ENCODE data around the gene IL36A. TPM values are rescaled to one million over a fixed set of nuclear protein-coding genes. Genes with fewer than 3 reads are reported as not detected.

The IL36A gene
- polyA plus RNA-seq, 1 of the 3 experiments (the other 2 are of a cell fraction), result not detected

DNA sequence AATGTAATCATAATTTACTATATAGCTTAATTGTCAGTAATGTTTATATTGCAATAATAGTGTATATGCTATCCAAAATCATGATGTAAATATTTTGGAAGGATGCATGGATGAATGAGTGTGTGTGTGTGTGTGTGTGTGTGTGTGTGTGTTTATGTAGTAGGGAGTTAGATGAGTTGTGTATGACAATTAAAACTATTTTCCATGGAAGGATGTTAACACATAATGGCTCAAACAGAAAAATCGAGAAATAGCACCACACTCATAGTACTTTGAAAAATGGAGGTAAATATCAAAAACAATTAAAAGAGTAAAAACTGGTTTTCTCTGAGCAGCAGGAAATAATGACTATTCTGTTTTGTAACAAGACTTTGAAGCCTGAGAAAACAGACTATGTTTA is 8.1 kb upstream of the IL36A start:
- no peak for DNase-seq

More for the DNA sequence above, 8.1 kb upstream of the IL36A start:
- ChIA-PET POLR2A (no interaction called here), CTCF (no interaction called here)
- Histone ChIP-seq H3K9me2 (no peaks in the 10 kb centered on the region), H3K36me3 (replicated peaks in 1 of 2; ENCODE audit: control insufficient read depth in 1 of 2, insufficient read depth in 2 of 2, low read length in 1 of 2) (no peaks in the 10 kb centered on the region), H3K27me3 (ENCODE audit: insufficient read depth) (no peaks in the 10 kb centered on the region; the same call in 1 of the 2 replicates), H3K4me1 (ENCODE audit: control insufficient read depth in 1 of 2, insufficient read depth in 2 of 2, low read depth in 1 of 2, low read length in 1 of 2) (no peaks in the 10 kb centered on the region), H3K4me2 (no peak overlapping the region), H2AFZ (ENCODE audit: low read depth) (no peak overlapping the region), H3K79me2 (ENCODE audit: insufficient read depth) (no peaks in the 10 kb centered on the region; the same call in 1 of the 2 replicates), H3F3A (replicated peaks; ENCODE audit: insufficient read depth) (no peaks in the 10 kb centered on the region), H3K9me3 (no peaks in the 10 kb centered on the region), H4K20me1 (ENCODE audit: insufficient read depth) (no peaks in the 10 kb centered on the region), H3K4me3 (ENCODE audit: low read depth in 2 of 2, low read length in 1 of 2) (no peak overlapping the region), H3K27ac (ENCODE audit: low read depth in 2 of 2, low read length in 1 of 2) (no peak overlapping the region), H3K9ac (no peak overlapping the region)
- WGBS (ENCODE audit: low lambda C conversion rate), result 0% methylated on average over 1 of the region's 1 CpG
- TF ChIP-seq RXRA (IDR thresholded peaks at IDR 0.05; ENCODE audit: borderline replicate concordance, low read depth) (no peak), NFIC (IDR thresholded peaks at IDR 0.05; ENCODE audit: borderline replicate concordance) (no peak), GATA2 (CRISPR knock-in tag; IDR thresholded peaks at IDR 0.05) (no peak), YY1 (IDR thresholded peaks at IDR 0.05; ENCODE audit: low read depth) (no peak), NRF1 (IDR thresholded peaks at IDR 0.05; ENCODE audit: low read depth, low read length) (no peak), RCOR1 (IDR thresholded peaks at IDR 0.05; ENCODE audit: low read length) (no peak)
- TF ChIP-seq, protein P1, sequence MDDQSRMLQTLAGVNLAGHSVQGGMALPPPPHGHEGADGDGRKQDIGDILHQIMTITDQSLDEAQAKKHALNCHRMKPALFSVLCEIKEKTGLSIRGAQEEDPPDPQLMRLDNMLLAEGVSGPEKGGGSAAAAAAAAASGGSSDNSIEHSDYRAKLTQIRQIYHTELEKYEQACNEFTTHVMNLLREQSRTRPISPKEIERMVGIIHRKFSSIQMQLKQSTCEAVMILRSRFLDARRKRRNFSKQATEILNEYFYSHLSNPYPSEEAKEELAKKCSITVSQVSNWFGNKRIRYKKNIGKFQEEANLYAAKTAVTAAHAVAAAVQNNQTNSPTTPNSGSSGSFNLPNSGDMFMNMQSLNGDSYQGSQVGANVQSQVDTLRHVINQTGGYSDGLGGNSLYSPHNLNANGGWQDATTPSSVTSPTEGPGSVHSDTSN (IDR thresholded peaks at IDR 0.05), result no peak
- TF ChIP-seq, protein P2, sequence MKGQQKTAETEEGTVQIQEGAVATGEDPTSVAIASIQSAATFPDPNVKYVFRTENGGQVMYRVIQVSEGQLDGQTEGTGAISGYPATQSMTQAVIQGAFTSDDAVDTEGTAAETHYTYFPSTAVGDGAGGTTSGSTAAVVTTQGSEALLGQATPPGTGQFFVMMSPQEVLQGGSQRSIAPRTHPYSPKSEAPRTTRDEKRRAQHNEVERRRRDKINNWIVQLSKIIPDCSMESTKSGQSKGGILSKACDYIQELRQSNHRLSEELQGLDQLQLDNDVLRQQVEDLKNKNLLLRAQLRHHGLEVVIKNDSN (IDR thresholded peaks at IDR 0.05; ENCODE audit: borderline replicate concordance, low read depth), result no peak
- TF ChIP-seq, protein P3, sequence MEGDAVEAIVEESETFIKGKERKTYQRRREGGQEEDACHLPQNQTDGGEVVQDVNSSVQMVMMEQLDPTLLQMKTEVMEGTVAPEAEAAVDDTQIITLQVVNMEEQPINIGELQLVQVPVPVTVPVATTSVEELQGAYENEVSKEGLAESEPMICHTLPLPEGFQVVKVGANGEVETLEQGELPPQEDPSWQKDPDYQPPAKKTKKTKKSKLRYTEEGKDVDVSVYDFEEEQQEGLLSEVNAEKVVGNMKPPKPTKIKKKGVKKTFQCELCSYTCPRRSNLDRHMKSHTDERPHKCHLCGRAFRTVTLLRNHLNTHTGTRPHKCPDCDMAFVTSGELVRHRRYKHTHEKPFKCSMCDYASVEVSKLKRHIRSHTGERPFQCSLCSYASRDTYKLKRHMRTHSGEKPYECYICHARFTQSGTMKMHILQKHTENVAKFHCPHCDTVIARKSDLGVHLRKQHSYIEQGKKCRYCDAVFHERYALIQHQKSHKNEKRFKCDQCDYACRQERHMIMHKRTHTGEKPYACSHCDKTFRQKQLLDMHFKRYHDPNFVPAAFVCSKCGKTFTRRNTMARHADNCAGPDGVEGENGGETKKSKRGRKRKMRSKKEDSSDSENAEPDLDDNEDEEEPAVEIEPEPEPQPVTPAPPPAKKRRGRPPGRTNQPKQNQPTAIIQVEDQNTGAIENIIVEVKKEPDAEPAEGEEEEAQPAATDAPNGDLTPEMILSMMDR (IDR thresholded peaks at IDR 0.05), result no peak
- TF ChIP-seq, protein P4, sequence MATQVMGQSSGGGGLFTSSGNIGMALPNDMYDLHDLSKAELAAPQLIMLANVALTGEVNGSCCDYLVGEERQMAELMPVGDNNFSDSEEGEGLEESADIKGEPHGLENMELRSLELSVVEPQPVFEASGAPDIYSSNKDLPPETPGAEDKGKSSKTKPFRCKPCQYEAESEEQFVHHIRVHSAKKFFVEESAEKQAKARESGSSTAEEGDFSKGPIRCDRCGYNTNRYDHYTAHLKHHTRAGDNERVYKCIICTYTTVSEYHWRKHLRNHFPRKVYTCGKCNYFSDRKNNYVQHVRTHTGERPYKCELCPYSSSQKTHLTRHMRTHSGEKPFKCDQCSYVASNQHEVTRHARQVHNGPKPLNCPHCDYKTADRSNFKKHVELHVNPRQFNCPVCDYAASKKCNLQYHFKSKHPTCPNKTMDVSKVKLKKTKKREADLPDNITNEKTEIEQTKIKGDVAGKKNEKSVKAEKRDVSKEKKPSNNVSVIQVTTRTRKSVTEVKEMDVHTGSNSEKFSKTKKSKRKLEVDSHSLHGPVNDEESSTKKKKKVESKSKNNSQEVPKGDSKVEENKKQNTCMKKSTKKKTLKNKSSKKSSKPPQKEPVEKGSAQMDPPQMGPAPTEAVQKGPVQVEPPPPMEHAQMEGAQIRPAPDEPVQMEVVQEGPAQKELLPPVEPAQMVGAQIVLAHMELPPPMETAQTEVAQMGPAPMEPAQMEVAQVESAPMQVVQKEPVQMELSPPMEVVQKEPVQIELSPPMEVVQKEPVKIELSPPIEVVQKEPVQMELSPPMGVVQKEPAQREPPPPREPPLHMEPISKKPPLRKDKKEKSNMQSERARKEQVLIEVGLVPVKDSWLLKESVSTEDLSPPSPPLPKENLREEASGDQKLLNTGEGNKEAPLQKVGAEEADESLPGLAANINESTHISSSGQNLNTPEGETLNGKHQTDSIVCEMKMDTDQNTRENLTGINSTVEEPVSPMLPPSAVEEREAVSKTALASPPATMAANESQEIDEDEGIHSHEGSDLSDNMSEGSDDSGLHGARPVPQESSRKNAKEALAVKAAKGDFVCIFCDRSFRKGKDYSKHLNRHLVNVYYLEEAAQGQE (IDR thresholded peaks at IDR 0.05; ENCODE audit: low read depth, low read length), result no peak
